Erythroblast (primary cell): ENCODE data around the gene UGT2A3.
A peak's percentile ranks its signal among the peaks of the same experiment; 100 is the strongest.
"Not testable (repeated sequence)": the region's sequence is repeated elsewhere in the genome, so short reads cannot be mapped to it uniquely, and the experiment has no call there.

ENCODE experiments used
- DNase-seq, 2 experiments: peaks; one replicate each; lab custom pipeline; 2025; lab: John Stamatoyannopoulos, UW
- GATA1 ChIP-seq: IDR thresholded peaks from 2 replicates; pipeline ENCODE4 v1.6.1; 2011; ENCODE audit warnings: low read depth, mild to moderate bottlenecking, control low read depth, low read length, moderate library complexity
- POLR2A ChIP-seq: IDR thresholded peaks from 2 replicates; pipeline ENCODE4 v1.6.1; 2011; ENCODE audit warnings: mild to moderate bottlenecking, low read length

The UGT2A3 gene

DNA sequence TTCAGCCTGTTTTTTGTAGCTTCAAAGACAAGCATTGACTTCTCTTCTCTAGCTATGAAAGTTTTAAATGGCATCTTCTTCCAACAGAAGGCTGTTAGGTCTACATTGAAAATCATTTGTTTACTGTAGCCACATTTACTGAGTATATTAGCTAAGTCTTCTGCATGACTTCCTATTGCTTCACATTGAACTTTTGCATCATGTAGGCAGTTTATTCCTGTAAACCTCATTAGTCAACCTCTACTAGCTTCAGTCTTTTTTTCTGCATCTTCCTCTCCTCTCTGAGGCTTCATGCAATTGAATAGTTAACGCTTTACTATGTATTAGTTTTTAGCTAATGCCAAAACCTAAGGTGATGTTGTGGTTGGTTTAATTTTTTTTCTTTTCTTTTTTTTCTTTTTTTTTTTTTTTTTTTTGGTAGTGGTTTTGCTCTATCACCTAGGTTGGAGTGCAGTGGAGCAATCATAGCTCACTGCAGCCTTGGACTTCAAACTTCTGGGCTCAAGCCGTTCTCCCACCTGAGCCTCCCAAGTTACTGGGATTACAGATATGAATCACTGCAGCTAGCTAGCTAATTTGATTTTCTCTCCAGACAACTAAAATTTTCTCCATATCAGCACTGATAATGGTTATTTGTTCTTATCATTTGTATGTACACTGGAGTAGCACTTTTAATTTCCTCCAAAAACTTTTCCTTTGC lies 3.4 kb downstream of the UGT2A3 start:
- DNase-seq: no peak
- TF ChIP-seq POLR2A (no peak), GATA1 (no peak)

DNA sequence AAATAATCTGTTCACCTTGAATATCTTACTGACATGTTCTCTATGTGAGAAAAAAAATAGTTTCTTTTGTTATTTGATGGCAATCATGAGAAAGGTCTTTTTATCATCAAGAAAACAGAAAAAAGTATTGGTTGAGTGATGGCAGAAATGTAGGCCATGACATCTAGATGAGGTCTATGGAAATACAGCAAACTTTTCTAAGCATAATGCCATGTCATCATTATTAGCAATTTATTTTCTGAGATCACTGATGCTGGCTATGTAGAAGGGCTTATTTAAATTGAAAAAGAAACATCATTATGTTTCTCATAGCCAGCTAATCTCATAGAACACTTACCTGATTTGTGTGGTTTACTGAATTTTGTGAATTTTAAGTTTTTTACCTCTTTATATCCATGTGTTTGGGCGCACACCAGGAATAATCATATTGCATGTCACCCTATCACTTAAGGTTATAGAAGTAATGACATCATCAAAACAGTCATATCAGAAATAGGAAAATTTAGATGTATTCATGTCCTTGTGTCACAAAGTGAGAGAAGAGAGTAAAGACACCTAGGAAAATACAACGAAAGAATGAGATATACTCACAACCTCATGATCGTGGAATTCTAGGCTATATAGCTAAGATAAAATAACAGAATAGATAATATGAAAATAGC lies 22.4 kb downstream of the UGT2A3 start:
- DNase-seq: no peak
- TF ChIP-seq POLR2A (no peak), GATA1 (no peak)

DNA sequence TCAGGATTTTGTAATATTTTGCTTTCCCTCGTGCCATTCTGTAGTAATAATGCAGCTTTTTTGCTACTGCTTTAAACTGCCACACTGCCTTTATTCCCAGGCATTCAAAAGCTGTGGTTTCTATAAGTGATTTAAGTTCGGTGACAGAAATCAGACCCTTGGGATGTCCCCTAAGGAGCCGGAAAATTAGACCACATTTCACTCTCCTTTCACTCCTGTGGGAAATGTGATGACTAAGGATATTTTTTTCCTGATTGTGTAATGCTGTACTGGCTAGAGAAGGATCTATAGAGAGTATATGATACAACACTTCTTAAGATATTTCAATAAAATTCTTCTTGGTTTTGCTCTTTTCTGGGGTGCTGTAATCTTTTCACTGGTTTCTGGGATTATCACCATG lies 24.4 kb downstream of the UGT2A3 start:
- DNase-seq: no peak
- TF ChIP-seq GATA1 (no peak), POLR2A (no peak)

DNA sequence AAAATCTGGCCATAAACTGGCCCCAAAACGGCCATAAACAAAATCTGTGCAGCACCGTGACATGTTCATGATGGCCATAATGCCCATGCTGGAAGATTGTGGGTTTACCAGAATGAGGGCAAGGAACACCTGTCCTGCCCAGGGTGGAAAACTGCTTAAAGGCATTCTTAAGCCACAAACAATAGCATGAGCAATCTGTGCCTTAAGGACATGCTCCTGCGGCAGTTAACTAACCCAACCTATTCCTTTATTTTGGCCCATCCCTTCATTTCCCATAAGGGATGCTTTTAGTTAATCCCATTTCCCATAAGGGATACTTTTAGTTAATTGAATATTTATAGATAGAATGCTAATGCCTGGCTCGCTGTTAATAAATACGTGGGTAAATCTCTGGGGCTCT lies 29.4 kb downstream of the UGT2A3 start:
- DNase-seq: not testable (repeated sequence)

DNA sequence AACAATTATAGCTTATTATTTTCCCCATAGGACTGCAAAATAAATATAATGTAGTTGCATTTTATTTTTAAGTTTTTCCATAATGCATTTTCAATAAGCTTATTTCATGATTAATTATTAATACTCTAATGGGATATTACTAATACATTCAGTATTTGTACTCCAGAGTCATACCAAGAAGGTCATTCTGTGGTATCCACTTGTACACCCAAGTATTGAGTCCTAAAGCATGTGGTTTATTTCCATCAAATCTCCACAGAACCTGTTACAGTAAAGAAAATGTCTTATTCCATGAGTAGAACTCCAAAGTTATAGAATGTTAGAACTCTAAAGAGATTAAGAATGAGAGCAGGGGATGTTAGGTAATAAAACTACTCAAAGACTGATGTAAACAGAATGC lies 30.6 kb downstream of the UGT2A3 start:
- DNase-seq: no peak
- no peak for TF ChIP-seq GATA1
- TF ChIP-seq POLR2A: no peak

DNA sequence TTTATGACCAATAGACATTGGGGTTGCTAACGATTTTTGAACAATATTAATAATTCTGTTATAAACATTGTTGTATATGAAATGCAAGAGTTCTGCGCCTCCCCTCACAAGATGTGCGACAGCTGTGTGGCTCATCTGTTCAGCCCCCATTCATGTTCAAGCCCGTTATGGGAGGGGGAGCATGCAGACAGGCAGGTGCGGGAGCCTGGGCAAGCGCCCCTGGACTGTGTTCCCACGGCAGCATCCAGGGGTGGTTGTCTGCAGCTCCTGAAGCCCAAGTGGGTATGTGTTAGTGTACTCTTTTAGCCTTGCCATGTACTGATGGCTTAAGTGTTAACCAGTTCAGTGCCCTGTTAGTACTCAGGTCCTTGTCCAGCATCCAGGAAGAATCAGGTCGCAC lies 34.6 kb downstream of the UGT2A3 start:
- no peak for DNase-seq
- TF ChIP-seq GATA1: no peak
- TF ChIP-seq POLR2A: no peak

DNA sequence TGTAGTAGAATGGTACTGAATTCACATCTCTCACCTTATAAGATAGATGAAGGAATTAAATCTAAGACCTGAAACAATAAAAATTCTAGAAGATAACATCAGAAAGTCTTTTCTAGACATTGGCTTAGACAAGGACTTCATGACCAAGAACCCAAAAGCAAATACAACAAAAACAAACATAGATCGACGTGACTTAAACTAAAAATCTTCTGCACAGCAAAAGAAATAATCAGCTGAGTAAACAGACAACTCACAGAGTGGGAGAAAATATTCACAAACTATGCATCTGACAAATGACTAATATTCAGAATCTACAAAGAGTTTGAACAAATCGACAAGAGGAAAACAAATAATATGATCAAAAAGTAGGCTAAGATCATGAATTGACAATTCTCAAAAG lies 38.8 kb downstream of the UGT2A3 start:
- TF ChIP-seq POLR2A: no peak
- TF ChIP-seq GATA1: no peak
- no peak for DNase-seq

DNA sequence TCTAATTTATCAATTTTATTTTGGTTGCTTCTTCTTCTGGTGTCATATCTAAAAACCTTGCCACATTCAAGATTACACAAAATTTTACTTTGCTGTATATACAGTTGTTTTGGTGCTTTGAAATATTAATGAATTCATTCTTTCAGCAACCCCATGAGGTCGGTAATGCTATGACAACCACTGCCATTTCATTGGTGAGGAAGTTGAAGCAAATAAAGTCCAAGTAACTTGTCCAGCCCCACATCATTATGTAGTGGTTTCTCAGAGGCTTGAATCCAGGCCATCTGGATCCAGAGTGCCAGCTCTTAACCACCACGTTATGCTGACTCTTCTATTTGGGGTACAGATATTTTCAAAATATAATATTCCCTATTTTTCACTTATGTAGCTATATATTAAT lies 42.2 kb downstream of the UGT2A3 start:
- TF ChIP-seq POLR2A (no peak), GATA1 (no peak)
- DNase-seq: no peak

DNA sequence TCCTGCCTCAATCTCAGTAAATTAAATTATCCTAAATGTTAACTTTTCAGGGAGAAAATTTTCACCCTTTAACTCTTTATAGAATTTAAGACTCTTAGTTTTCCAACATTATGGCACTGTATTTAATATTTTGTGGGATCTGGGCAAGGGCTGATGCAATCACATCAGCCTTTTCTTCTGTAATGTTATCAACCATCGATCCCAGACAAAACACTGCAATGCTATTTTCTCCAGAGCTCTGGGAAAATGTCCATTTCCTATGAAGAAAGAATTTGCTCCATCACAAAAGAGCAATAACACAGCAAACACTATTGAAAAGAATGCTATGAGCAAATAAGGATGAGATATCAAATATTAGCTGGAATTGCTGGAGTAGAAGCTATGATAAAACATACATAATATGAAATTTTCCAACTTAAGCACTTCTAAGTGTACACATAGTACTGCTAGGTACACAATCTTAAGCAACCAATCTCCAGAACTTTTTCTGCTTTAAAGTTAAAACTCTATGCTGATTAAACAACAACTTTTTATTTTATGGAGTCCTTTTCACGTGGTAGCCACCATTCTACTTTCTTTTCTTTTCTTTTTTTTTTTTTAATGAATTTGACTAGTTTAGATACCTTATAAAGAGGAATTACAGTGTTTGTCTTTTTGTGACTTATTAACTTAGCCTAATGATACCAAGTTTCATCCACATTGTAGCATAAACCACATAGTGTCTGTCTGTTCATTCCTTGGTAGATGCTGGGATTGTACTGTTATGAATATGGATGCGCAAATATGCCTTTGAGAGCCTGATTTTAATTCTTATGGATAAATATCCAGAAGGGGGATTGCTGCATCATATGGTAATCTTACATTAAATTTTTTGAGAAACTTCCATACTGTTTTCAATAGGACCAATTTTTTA lies 43.6 kb downstream of the UGT2A3 start:
- DNase-seq: no peak
- TF ChIP-seq GATA1 (no peak), POLR2A (no peak)

DNA sequence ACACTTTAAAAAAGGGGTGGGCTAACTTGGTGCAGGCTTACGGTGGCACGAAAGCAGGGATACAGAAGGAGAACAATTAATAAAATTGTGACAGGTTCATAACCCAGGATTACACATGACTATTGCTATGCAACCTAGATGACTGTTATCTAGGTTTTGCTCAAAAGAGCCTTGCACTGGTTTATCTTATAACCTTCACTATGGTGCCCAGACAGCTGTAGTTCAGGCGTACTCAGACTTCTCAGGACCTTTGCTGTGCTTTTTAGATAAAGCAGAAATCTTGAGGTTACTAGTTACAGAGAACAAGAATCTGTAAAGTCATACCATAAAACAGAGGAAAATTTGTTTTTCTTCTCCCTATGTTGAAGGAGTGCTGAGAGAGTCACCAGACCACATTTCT lies 44.4 kb downstream of the UGT2A3 start:
- TF ChIP-seq GATA1 (no peak), POLR2A (no peak)
- peak in 1 of 2 experiments; percentile 9 for DNase-seq

DNA sequence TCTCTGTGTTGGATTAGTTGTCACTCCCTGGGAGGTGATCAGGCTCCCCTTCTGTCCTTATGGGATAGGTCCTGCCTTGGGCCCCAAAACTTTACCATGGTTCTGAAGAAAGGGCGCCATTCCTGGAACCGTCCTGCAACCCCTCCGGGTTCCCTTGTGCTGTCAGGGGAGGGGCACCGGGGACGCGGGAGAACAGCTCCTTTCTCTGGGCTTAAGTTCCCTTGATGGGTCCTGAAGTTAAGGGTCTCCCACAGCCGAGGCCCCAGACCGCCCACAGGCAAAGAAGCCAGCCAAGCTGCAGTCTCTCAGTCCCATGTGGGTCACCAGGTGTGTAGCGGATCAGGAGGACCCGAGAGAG lies 44.8 kb downstream of the UGT2A3 start:
- DNase-seq: no peak
- TF ChIP-seq GATA1: no peak
- TF ChIP-seq POLR2A: no peak

DNA sequence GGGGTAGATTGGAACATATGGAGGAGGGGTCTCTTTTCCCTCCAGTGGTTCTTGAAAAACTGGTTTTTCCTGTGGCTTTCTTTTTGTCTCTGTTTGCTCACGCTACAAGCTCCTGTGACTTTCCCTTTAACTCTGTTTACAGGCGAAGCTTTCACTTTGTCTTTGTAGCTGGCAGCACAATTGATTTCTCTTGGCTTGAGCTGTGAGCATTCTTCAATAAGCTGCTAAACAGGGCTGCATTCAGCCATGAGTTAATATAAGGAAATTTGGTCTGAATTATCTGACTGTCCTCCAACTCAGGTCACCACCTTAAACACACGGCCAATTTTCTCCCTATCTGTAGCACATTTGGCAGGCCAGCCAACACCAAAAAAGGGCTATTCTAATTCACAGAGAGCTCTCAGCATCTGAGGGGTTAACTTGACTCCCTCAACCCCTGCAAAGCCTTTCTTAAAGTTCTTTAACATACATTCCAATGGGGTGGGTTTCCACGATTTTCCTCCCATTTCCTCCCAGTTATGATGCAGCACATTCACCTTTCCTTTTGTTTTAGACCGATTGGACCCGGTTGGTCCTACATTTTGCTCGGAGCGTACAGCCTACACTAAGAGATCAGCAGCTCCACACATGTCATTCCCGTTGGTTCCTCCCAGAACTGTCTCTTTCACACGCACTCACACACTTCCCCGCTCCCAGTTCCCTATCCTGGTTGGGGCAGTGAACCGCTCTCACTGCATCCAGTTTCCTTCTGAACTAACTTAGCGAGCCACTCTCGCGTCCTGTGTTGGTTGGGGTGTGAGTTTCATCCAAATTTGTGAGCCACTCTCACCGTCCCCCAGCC lies 45.4 kb downstream of the UGT2A3 start:
- TF ChIP-seq POLR2A (no peak), GATA1 (no peak)
- DNase-seq: no peak

DNA sequence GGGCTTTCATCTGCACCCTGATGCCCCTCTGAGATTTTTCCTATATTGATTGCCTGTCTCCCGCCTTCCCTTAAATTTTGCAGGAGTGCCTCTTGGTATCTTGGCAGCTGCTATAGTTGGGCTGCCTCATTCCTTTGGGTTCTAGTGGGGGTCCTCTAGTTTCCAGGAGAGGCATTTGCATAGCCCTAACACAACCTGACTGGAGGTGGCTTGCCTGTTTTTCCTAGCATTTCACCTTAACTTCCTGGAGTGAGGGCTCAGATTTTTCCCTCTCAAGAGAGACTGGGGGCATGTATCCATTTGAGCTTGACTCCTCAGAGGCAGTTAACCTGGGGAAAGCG lies 46.0 kb downstream of the UGT2A3 start:
- DNase-seq: no peak
- no peak for TF ChIP-seq GATA1
- TF ChIP-seq POLR2A: no peak

DNA sequence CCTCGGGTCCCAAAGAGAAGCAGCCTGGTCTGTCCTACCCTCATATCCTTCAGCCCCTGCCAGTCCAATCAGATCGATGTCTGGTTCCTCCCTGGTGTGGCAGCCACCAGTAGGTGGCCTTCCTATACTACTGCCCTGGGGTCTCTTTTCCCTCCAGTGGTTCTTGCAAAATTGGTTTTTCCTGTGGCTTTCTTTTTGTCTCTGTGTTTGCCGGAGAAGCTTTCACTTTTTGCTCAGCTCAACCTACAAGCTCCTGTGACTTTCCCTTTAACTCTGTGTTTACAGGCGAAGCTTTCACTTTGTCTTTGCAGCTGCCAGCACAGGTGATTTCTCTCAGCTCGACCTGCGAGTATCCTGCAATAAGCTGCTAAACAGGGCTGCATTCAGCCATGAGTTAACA lies 46.8 kb downstream of the UGT2A3 start:
- DNase-seq: peak in 1 of 2 experiments; percentile 12
- TF ChIP-seq GATA1 (no peak), POLR2A (no peak)

DNA sequence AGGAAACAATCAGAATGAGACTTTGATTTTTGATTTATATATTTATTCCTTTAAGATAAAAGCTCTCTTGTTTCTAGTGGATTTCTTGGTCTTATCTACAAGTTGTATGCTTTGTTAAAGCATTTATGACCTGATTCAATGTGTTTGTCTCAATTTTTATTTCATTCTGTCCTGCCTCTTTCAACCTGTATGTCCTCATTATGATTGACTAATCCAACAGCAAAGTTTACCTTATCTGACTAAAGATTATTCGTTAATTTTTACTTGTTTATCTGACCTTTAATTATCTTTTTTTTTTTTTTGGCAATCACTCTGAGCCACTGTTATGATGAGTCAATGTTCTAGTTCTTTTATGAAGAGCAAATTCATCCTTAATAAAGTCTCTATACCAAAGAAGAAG lies 54.9 kb downstream of the UGT2A3 start:
- no peak for TF ChIP-seq GATA1
- no peak for TF ChIP-seq POLR2A
- no peak for DNase-seq
